GM18868 (cell line): ENCODE measurements around the gene TFF2.

ENCODE experiments used
- ATAC-seq: cut with Tn5 transposase; IDR thresholded peaks from one replicate; pipeline ENCODE4 v1.9.1; 2021; ENCODE audit warnings: mild to moderate bottlenecking, moderate library complexity; ENCODE audit not compliant: unreplicated experiment

Gene TFF2

GRCh38 chr21:42347601-42348327, 3.0 kb downstream of the TFF2 start:
- ATAC-seq, result no peak

- ATAC-seq, result no peak
These were observed 3.8 kb downstream of the TFF2 start for GRCh38 chr21:42346866-42347600.

GRCh38 chr21:42346441-42346840, 4.4 kb downstream of the TFF2 start:
- ATAC-seq, result no peak

- no peak for ATAC-seq
These were observed 6.2 kb downstream of the TFF2 start for GRCh38 chr21:42344631-42345030.

GRCh38 chr21:42343963-42344510, 6.8 kb downstream of the TFF2 start:
- ATAC-seq, result no peak

- ATAC-seq, result no peak
These were observed 7.2 kb downstream of the TFF2 start for GRCh38 chr21:42343556-42343955.

- ATAC-seq, result no peak
These were observed 7.7 kb downstream of the TFF2 start for GRCh38 chr21:42343101-42343500.

- no peak for ATAC-seq
These were observed 8.8 kb downstream of the TFF2 start for GRCh38 chr21:42341776-42342542.

- ATAC-seq, result no peak
These were observed 10.4 kb downstream of the TFF2 start for GRCh38 chr21:42340187-42341050.

GRCh38 chr21:42338729-42339715, 11.8 kb downstream of the TFF2 start:
- ATAC-seq, result no peak

- no peak for ATAC-seq
These were observed 12.7 kb downstream of the TFF2 start for GRCh38 chr21:42337830-42338728.

- ATAC-seq, result no peak
These were observed 13.5 kb downstream of the TFF2 start for GRCh38 chr21:42337276-42337675.

GRCh38 chr21:42336054-42336453, 14.7 kb downstream of the TFF2 start:
- ATAC-seq, result no peak

- no peak for ATAC-seq
These were observed 18.1 kb downstream of the TFF2 start for GRCh38 chr21:42332557-42333317.

GRCh38 chr21:42331660-42332059, 19.1 kb downstream of the TFF2 start:
- no peak for ATAC-seq

- ATAC-seq, result no peak
These were observed 20.1 kb downstream of the TFF2 start for GRCh38 chr21:42330380-42331371.
